ENCODE data around the gene TSR1.
"Not testable (repeated sequence)": the region's sequence is repeated elsewhere in the genome, so short reads cannot be mapped to it uniquely, and the experiment has no call there.

TSR1 gene

GRCh38 chr17:2336852-2337543 is 741 bp upstream of the TSR1 start, which contains the start of gene SGSM2:
TSS of gene SGSM2 (plus strand) at chr17:2337501. CDS start at chr17:2337689, 188 bp downstream.
- Histone ChIP-seq H3K9me3 (ENCODE audit: control insufficient read depth, low read length) (no peaks in the 10 kb centered on the region), H3K4me1 (ENCODE audit: control insufficient read depth, insufficient read depth, low read length, poor library complexity, severe bottlenecking) (peaks cover 16% of the 10 kb centered on the region), H3K27ac (ENCODE audit: low read depth, low read length, severe bottlenecking) (peak within 1 kb of the TSS; percentile 74), H3K36me3 (ENCODE audit: control insufficient read depth, insufficient read depth, low read length) (peaks cover 45% of the 10 kb centered on the region), H3K4me3 (ENCODE audit: extremely low read depth, insufficient read depth, low read length, poor library complexity, severe bottlenecking) (peak within 1 kb of the TSS; percentile 88)
- WGBS, 2 experiments (ENCODE audit: insufficient coverage in 2 of 2) = 1 to 2% methylated on average over 56 to 60 of the region's 77 CpGs

- Histone ChIP-seq H3K27ac (ENCODE audit: low read depth, low read length, severe bottlenecking) (peak overlapping the region; percentile 59), H3K4me1 (ENCODE audit: control insufficient read depth, insufficient read depth, low read length, poor library complexity, severe bottlenecking) (peaks cover 16% of the 10 kb centered on the region), H3K9me3 (ENCODE audit: control insufficient read depth, low read length) (no peaks in the 10 kb centered on the region), H3K36me3 (ENCODE audit: control insufficient read depth, insufficient read depth, low read length) (peaks cover 50% of the 10 kb centered on the region), H3K4me3 (ENCODE audit: extremely low read depth, insufficient read depth, low read length, poor library complexity, severe bottlenecking) (peak overlapping the region; percentile 88)
- 3 to 4% methylated on average over 10 to 14 of the region's 17 CpGs for WGBS, 2 experiments (ENCODE audit: insufficient coverage in 2 of 2)
These were observed 487 bp downstream of the TSR1 start for GRCh38 chr17:2335726-2336214.

GRCh38 chr17:2331303-2331702 is 5.0 kb downstream of the TSR1 start:
- peaks cover 89% of the 10 kb centered on the region for H3K36me3 ChIP-seq (ENCODE audit: control insufficient read depth, insufficient read depth, low read length)
- WGBS, 2 experiments (ENCODE audit: insufficient coverage in 2 of 2) = 75 to 88% methylated on average over 3 of the region's 3 CpGs
- no peak overlapping the region for H3K4me3 ChIP-seq (ENCODE audit: extremely low read depth, insufficient read depth, low read length, poor library complexity, severe bottlenecking)
- no peaks in the 10 kb centered on the region for H3K9me3 ChIP-seq (ENCODE audit: control insufficient read depth, low read length)
- peaks cover 8% of the 10 kb centered on the region for H3K4me1 ChIP-seq (ENCODE audit: control insufficient read depth, insufficient read depth, low read length, poor library complexity, severe bottlenecking)
- H3K27ac ChIP-seq (ENCODE audit: low read depth, low read length, severe bottlenecking) = no peak overlapping the region

- peaks cover 81% of the 10 kb centered on the region for H3K36me3 ChIP-seq (ENCODE audit: control insufficient read depth, insufficient read depth, low read length)
These were observed 12.5 kb downstream of the TSR1 start for GRCh38 chr17:2323629-2324314.

GRCh38 chr17:2321399-2321798 is 14.9 kb downstream of the TSR1 start:
- Histone ChIP-seq H3K27ac (ENCODE audit: low read depth, low read length, severe bottlenecking) (no peak overlapping the region), H3K36me3 (ENCODE audit: control insufficient read depth, insufficient read depth, low read length) (peaks cover 59% of the 10 kb centered on the region), H3K9me3 (ENCODE audit: control insufficient read depth, low read length) (no peaks in the 10 kb centered on the region), H3K4me3 (ENCODE audit: extremely low read depth, insufficient read depth, low read length, poor library complexity, severe bottlenecking) (no peak overlapping the region), H3K4me1 (ENCODE audit: control insufficient read depth, insufficient read depth, low read length, poor library complexity, severe bottlenecking) (no peaks in the 10 kb centered on the region)
- 71% methylated on average over 1 of the region's 1 CpG; no CpG with 5 or more reads in 1 of the 2 experiments for WGBS, 2 experiments (ENCODE audit: insufficient coverage in 2 of 2)

More at GRCh38 chr17:2323629-2324314, 12.5 kb downstream of the TSR1 start:
- H3K9me3 ChIP-seq (ENCODE audit: control insufficient read depth, low read length) = no peaks in the 10 kb centered on the region
- 92 to 100% methylated on average over 1 to 2 of the region's 2 CpGs for WGBS, 2 experiments (ENCODE audit: insufficient coverage in 2 of 2)
- no peak overlapping the region for H3K27ac ChIP-seq (ENCODE audit: low read depth, low read length, severe bottlenecking)
- H3K4me3 ChIP-seq (ENCODE audit: extremely low read depth, insufficient read depth, low read length, poor library complexity, severe bottlenecking) = no peak overlapping the region
- H3K4me1 ChIP-seq (ENCODE audit: control insufficient read depth, insufficient read depth, low read length, poor library complexity, severe bottlenecking) = no peaks in the 10 kb centered on the region

GRCh38 chr17:2319051-2319450 is 17.2 kb downstream of the TSR1 start:
- H3K4me1 ChIP-seq (ENCODE audit: control insufficient read depth, insufficient read depth, low read length, poor library complexity, severe bottlenecking) = no peaks in the 10 kb centered on the region
- H3K4me3 ChIP-seq (ENCODE audit: extremely low read depth, insufficient read depth, low read length, poor library complexity, severe bottlenecking) = no peak overlapping the region
- H3K36me3 ChIP-seq (ENCODE audit: control insufficient read depth, insufficient read depth, low read length) = peaks cover 41% of the 10 kb centered on the region
- H3K27ac ChIP-seq (ENCODE audit: low read depth, low read length, severe bottlenecking) = no peak overlapping the region
- no peaks in the 10 kb centered on the region for H3K9me3 ChIP-seq (ENCODE audit: control insufficient read depth, low read length)

GRCh38 chr17:2317796-2318195 is 18.5 kb downstream of the TSR1 start:
- Histone ChIP-seq H3K9me3 (ENCODE audit: control insufficient read depth, low read length) (no peaks in the 10 kb centered on the region), H3K4me3 (ENCODE audit: extremely low read depth, insufficient read depth, low read length, poor library complexity, severe bottlenecking) (no peak overlapping the region), H3K4me1 (ENCODE audit: control insufficient read depth, insufficient read depth, low read length, poor library complexity, severe bottlenecking) (no peaks in the 10 kb centered on the region), H3K27ac (ENCODE audit: low read depth, low read length, severe bottlenecking) (no peak overlapping the region), H3K36me3 (ENCODE audit: control insufficient read depth, insufficient read depth, low read length) (peaks cover 28% of the 10 kb centered on the region)
- 92 to 97% methylated on average over 3 of the region's 3 CpGs for WGBS, 2 experiments (ENCODE audit: insufficient coverage in 2 of 2)

GRCh38 chr17:2316916-2317205 is 19.4 kb downstream of the TSR1 start:
- not testable (repeated sequence) for H3K4me1 ChIP-seq (ENCODE audit: control insufficient read depth, insufficient read depth, low read length, poor library complexity, severe bottlenecking); H3K27ac ChIP-seq (ENCODE audit: low read depth, low read length, severe bottlenecking); H3K4me3 ChIP-seq (ENCODE audit: extremely low read depth, insufficient read depth, low read length, poor library complexity, severe bottlenecking); H3K9me3 ChIP-seq (ENCODE audit: control insufficient read depth, low read length)
- 100% methylated on average over 2 of the region's 7 CpGs; no CpG with 5 or more reads in 1 of the 2 experiments for WGBS, 2 experiments (ENCODE audit: insufficient coverage in 2 of 2)
- H3K36me3 ChIP-seq (ENCODE audit: control insufficient read depth, insufficient read depth, low read length) = peaks cover 19% of the 10 kb centered on the region

GRCh38 chr17:2312736-2313135 is 23.5 kb downstream of the TSR1 start:
- Histone ChIP-seq H3K36me3 (ENCODE audit: control insufficient read depth, insufficient read depth, low read length) (peaks cover 6% of the 10 kb centered on the region), H3K9me3 (ENCODE audit: control insufficient read depth, low read length) (no peaks in the 10 kb centered on the region)
- WGBS, 2 experiments (ENCODE audit: insufficient coverage in 2 of 2) = 93 to 95% methylated on average over 2 to 4 of the region's 5 CpGs

GRCh38 chr17:2309338-2310154 is 26.7 kb downstream of the TSR1 start:
- peaks cover 6% of the 10 kb centered on the region for H3K36me3 ChIP-seq (ENCODE audit: control insufficient read depth, insufficient read depth, low read length)
- H3K27ac ChIP-seq (ENCODE audit: low read depth, low read length, severe bottlenecking) = no peak overlapping the region
- WGBS, 2 experiments (ENCODE audit: insufficient coverage in 2 of 2) = 92% methylated on average over 5 to 6 of the region's 6 CpGs
- no peaks in the 10 kb centered on the region for H3K4me1 ChIP-seq (ENCODE audit: control insufficient read depth, insufficient read depth, low read length, poor library complexity, severe bottlenecking)
- no peaks in the 10 kb centered on the region for H3K9me3 ChIP-seq (ENCODE audit: control insufficient read depth, low read length)
- no peak overlapping the region for H3K4me3 ChIP-seq (ENCODE audit: extremely low read depth, insufficient read depth, low read length, poor library complexity, severe bottlenecking)

More at GRCh38 chr17:2312736-2313135, 23.5 kb downstream of the TSR1 start:
- Histone ChIP-seq H3K4me1 (ENCODE audit: control insufficient read depth, insufficient read depth, low read length, poor library complexity, severe bottlenecking) (no peaks in the 10 kb centered on the region), H3K4me3 (ENCODE audit: extremely low read depth, insufficient read depth, low read length, poor library complexity, severe bottlenecking) (no peak overlapping the region), H3K27ac (ENCODE audit: low read depth, low read length, severe bottlenecking) (no peak overlapping the region)

Measured in mesodermal cell (in vitro differentiated cells).